Vagina (tissue), 2 donors: ENCODE results near the gene FAM120C. TPM values are rescaled to one million over a fixed set of nuclear protein-coding genes. Genes with fewer than 3 reads are reported as not detected.

Experiments
- DNase-seq, 2 donors: peaks; one replicate each; pipeline ENCODE4 v3.0.0-alpha.2; 2017; ENCODE audit errors: extremely low spot score in 2 of 2
- H3K27ac ChIP-seq: fragments of 200-600 bp; sonication (generic); one replicate; pipeline ENCODE4 v1.5.1; 2019
- H3K27me3 ChIP-seq: fragments of 200-600 bp; sonication (generic); one replicate; pipeline ENCODE4 v1.5.1; 2019
- H3K36me3 ChIP-seq, 2 donors: fragments of 200-600 bp; sonication (generic); one replicate each; pipeline ENCODE4 v1.5.1; 2017 to 2019
- H3K4me1 ChIP-seq: fragments of 200-600 bp; sonication (generic); one replicate; pipeline ENCODE4 v1.5.1; 2019
- H3K4me3 ChIP-seq, 2 donors: fragments of 200-600 bp; sonication (generic); 1 replicate in 1 of 2; 2 replicates in 1 of 2; pipeline ENCODE4 v1.5.1; 2016 to 2019
- H3K9me3 ChIP-seq: fragments of 200-600 bp; sonication (generic); one replicate; pipeline ENCODE4 v1.5.1; 2019
- POLR2A ChIP-seq, 2 donors: fragments of 450-650 bp; IDR thresholded peaks; one replicate each; pipeline ENCODE4 v1.6.1; 2017; ENCODE audit warnings: antibody characterized with exemption in 2 of 2, mild to moderate bottlenecking in 2 of 2, moderate library complexity in 2 of 2
- POLR2AphosphoS5 ChIP-seq, 2 donors: sonication (generic); formaldehyde crosslinking; IDR thresholded peaks; one replicate each; pipeline ENCODE4 v1.9.0; 2017; ENCODE audit warnings: antibody characterized with exemption in 2 of 2, mild to moderate bottlenecking in 2 of 2, low read depth in 1 of 2; ENCODE audit not compliant: insufficient read depth in 1 of 2
- intact Hi-C: fragments of 100-400 bp; cut with DNase I; formaldehyde crosslinking; loops from one replicate; pipeline ENCODE4 v1.15.1; 2023
- total RNA-seq: library from RNA; depleted of rRNA; stranded (reverse); fragments of >200 nt; gene quantifications from one replicate; pipeline ENCODE4 v1.2.3, GENCODE V29; 2016
- TF ChIP-seq, protein P1 (sequence below), 3 experiments: fragments of 450-650 bp in 2 of 3; fragments of 200-600 bp in 1 of 3; sonication (generic) in 1 of 3; IDR thresholded peaks; one replicate each; pipeline ENCODE4 v1.5.1; 2017 to 2019; ENCODE audit warnings: antibody characterized with exemption in 3 of 3, mild to moderate bottlenecking in 2 of 3, moderate library complexity in 2 of 3

FAM120C gene
- total RNA-seq, 1 donor from 2014 or later: 13.5 TPM

DNA sequence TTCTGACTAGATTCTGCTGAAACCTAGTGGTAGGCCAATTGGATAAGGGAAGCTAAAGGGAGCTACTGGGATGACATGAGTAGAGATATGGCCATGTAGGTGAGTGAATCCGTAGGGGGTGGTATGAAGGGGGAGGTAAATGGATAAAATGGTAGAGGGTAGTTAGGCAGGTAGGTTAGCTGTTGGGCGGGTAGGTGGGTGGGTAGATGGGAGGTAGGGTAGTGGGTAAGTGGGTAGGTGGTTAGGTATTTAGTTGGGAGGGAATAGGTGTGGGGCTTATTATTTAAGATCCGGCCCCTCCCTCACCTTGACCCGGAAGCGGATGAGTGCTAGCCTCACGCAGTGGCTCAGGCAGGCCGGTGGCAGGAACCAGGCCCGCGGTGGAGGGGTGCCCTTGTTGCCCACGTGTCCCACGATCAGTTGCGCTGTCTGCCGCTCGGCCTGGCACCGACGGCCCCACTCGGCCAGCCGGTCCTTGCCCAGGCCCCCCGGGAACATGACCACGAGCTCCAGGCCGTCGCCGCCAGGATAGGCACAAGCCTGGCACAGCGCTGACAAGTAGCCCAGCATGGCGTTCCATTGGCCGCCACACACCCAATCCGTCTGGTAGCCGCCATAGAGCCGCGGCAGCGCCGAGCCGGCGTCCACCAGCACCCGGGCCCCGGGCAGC lies 725 bp downstream of the FAM120C start:
- no peaks in the 10 kb centered on the region for H3K36me3 ChIP-seq
- intact Hi-C loops: no loop called here

DNA sequence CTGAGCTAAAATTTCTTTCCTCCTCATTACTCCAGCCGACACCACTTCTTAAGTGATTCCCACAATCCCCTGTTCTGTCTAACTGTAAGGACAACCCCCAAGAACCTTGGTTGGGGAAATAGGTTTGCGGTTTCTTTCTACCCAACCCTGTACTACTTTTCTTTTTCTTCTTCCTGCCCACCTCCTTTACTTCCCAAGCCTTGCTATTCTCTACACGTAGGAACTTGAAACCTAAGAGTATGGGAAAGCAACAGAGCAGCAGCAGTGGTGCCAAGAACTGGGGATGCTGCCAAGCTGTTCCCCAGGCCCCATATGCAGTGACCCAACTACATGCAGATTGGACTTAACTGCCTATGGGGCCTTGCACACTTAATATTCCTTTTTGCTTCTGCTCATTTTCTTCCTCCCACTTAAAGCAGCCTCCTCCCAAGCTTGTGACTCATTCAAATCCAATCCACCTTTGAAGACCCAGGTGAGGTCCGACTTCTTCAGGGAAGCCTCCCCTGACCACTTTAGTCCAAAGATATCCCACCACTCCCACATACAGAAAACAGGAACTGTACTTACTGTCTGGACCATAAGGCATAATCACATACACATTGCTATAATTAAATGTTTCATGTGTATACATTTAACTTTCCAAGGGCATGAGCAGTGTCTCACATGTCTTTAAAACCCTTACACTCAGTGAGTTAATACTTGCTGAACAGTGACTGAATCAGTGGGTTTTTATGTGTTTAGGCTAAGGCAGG lies 1.7 kb downstream of the FAM120C start:
- Histone ChIP-seq H3K4me1 (peaks cover 32% of the 10 kb centered on the region), H3K27me3 (no peaks in the 10 kb centered on the region), H3K27ac (no peak overlapping the region), H3K9me3 (no peaks in the 10 kb centered on the region), H3K36me3 (no peaks in the 10 kb centered on the region), H3K4me3 (peak overlapping the region; percentile 68 to 76)
- TF ChIP-seq POLR2A (IDR thresholded peaks at IDR 0.05) (no peak), POLR2AphosphoS5 (IDR thresholded peaks at IDR 0.05; ENCODE audit: insufficient read depth in 1 of 2, low read depth in 1 of 2) (no peak)
- TF ChIP-seq, protein P1, sequence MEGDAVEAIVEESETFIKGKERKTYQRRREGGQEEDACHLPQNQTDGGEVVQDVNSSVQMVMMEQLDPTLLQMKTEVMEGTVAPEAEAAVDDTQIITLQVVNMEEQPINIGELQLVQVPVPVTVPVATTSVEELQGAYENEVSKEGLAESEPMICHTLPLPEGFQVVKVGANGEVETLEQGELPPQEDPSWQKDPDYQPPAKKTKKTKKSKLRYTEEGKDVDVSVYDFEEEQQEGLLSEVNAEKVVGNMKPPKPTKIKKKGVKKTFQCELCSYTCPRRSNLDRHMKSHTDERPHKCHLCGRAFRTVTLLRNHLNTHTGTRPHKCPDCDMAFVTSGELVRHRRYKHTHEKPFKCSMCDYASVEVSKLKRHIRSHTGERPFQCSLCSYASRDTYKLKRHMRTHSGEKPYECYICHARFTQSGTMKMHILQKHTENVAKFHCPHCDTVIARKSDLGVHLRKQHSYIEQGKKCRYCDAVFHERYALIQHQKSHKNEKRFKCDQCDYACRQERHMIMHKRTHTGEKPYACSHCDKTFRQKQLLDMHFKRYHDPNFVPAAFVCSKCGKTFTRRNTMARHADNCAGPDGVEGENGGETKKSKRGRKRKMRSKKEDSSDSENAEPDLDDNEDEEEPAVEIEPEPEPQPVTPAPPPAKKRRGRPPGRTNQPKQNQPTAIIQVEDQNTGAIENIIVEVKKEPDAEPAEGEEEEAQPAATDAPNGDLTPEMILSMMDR (IDR thresholded peaks at IDR 0.05): no peak
- intact Hi-C loops: no loop called here
- DNase-seq: no peak

More for the DNA sequence above, 725 bp downstream of the FAM120C start:
- no peaks in the 10 kb centered on the region for H3K27me3 ChIP-seq
- H3K9me3 ChIP-seq: no peaks in the 10 kb centered on the region
- TF ChIP-seq POLR2AphosphoS5 (IDR thresholded peaks at IDR 0.05; ENCODE audit: insufficient read depth in 1 of 2, low read depth in 1 of 2): peak in 1 of 2 donors; percentile 51
- no peak for TF ChIP-seq POLR2A (IDR thresholded peaks at IDR 0.05)
- TF ChIP-seq, protein P1 (IDR thresholded peaks at IDR 0.05): no peak
- H3K4me3 ChIP-seq: peak overlapping the region; percentile 68 to 76
- peak overlapping the region; percentile 68 for H3K27ac ChIP-seq
- peaks cover 30% of the 10 kb centered on the region for H3K4me1 ChIP-seq
- no peak for DNase-seq

DNA sequence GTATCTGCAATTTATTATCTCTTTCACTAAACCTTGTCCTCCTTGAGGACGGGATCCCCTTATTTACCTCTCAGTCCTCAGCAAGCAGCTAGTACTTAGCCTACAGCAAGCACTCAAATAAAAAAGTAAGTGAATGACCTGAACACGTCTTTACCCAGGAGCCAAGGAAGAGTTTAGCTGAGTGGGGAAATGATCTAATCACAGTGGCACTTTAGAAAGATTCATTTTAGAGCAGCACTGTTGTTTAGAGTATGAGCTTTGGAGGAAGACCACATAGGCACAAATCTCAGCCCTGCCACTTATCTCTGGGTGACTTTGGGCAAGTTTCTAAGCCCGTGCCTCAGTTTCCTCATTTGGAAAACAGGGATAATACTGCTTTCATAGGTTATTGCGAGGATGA lies 2.7 kb downstream of the FAM120C start:
- Histone ChIP-seq H3K36me3 (no peaks in the 10 kb centered on the region), H3K4me1 (peaks cover 32% of the 10 kb centered on the region), H3K27me3 (no peaks in the 10 kb centered on the region), H3K4me3 (no peak overlapping the region), H3K9me3 (no peaks in the 10 kb centered on the region), H3K27ac (no peak overlapping the region)
- DNase-seq: no peak
- TF ChIP-seq POLR2A (IDR thresholded peaks at IDR 0.05) (no peak), POLR2AphosphoS5 (IDR thresholded peaks at IDR 0.05; ENCODE audit: insufficient read depth in 1 of 2, low read depth in 1 of 2) (no peak)
- TF ChIP-seq, protein P1 (IDR thresholded peaks at IDR 0.05): no peak
- intact Hi-C loops: no loop called here

DNA sequence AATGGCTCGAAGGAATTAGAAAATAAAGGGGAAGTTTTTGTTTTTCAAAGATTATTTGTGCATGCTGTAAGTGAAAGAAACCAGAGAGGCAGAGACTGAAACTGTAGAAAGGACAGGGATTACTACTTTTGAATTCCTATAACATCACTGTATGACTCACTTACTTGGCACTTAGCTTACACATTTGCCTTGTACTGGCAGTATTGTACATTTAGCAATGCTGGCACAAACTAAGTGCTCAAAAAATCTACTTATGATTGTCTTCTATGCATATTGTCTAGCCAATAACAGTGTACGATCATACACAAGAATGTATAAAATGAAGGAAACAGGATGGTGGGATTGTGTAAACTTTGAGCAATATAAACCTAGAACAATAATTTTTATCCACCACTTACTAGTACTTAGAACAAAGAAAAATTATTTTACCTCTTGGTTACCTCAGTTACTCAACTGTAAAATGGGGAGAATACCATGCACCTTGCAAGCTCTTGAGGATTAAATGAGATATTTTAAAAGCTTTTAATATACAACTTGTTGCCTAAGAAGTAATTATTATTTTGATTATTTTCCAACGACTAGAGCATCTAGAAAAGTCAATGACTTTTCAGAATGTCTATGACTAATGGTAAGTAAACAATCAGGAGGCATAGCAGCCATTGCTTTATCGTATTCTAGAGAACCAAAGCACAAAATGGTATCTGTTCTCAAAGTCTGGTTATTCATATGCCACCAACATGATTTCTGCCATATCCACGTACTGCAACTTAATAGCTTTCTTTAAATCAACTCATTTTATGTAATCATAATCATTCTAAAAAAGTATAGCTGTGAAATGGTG lies 4.7 kb downstream of the FAM120C start:
- intact Hi-C loops: no loop called here
- Histone ChIP-seq H3K4me3 (no peak overlapping the region), H3K27ac (no peak overlapping the region), H3K36me3 (no peaks in the 10 kb centered on the region), H3K4me1 (peaks cover 32% of the 10 kb centered on the region), H3K27me3 (no peaks in the 10 kb centered on the region), H3K9me3 (no peaks in the 10 kb centered on the region)
- DNase-seq: no peak
- TF ChIP-seq, protein P1 (IDR thresholded peaks at IDR 0.05): no peak
- TF ChIP-seq POLR2AphosphoS5 (IDR thresholded peaks at IDR 0.05; ENCODE audit: insufficient read depth in 1 of 2, low read depth in 1 of 2) (no peak), POLR2A (IDR thresholded peaks at IDR 0.05) (no peak)
